LNCAP (cell line): ENCODE results near the gene ITGB7.

Experiments used
- CTCF ChIP-seq: fragments of 450-650 bp; IDR thresholded peaks from 2 replicates; pipeline ENCODE4 v1.5.1; 2017; ENCODE audit warnings: mild to moderate bottlenecking

Gene ITGB7

GRCh38 chr12:53171725-53172329 is 35.2 kb downstream of the ITGB7 start:
- no peak for TF ChIP-seq CTCF

- TF ChIP-seq CTCF, result no peak
Measured at GRCh38 chr12:53170876-53171724, 36.0 kb downstream of the ITGB7 start.

- TF ChIP-seq CTCF, result no peak
Measured at GRCh38 chr12:53170215-53170614, 36.8 kb downstream of the ITGB7 start.

GRCh38 chr12:53169644-53170043 is 37.4 kb downstream of the ITGB7 start:
- no peak for TF ChIP-seq CTCF

- no peak for TF ChIP-seq CTCF
Measured at GRCh38 chr12:53166837-53167236, 40.2 kb downstream of the ITGB7 start.

- TF ChIP-seq CTCF, result no peak
Measured at GRCh38 chr12:53161119-53161911, 45.7 kb downstream of the ITGB7 start.

- no peak for TF ChIP-seq CTCF
Measured at GRCh38 chr12:53160673-53161072, 46.4 kb downstream of the ITGB7 start.
